GM23338 (cell line): ENCODE measurements around the gene RNF181. TPM values are rescaled to one million over a fixed set of nuclear protein-coding genes. Genes with fewer than 3 reads are reported as not detected.

Source experiments
- ATAC-seq: fragments of 200-7000 bp; cut with Tn5 transposase; 3 replicates; pipeline ENCODE4 v1.9.1; 2020
- DNase-seq: peaks from one replicate; pipeline ENCODE4 v3.0.0-alpha.2; 2015; ENCODE audit warnings: low spot score
- H2AFZ ChIP-seq: fragments of 200-600 bp; sonication (generic); 2 replicates; pipeline ENCODE4 v1.8.0; 2016; ENCODE audit warnings: antibody characterized with exemption, mild to moderate bottlenecking, moderate library complexity
- H3F3A ChIP-seq: fragments of 200-600 bp; sonication (generic); replicated peaks from 2 replicates; pipeline ENCODE4 v1.8.0; 2017; ENCODE audit warnings: antibody characterized with exemption, mixed run types, low read depth
- H3K27ac ChIP-seq: fragments of 200-600 bp; sonication (generic); 2 replicates; pipeline ENCODE4 v1.6.1; 2016; ENCODE audit warnings: low read depth
- H3K27me3 ChIP-seq: fragments of 200-600 bp; sonication (generic); 2 replicates; pipeline ENCODE4 v1.8.0; 2016; ENCODE audit warnings: mild to moderate bottlenecking, mixed run types, moderate library complexity; ENCODE audit not compliant: insufficient read depth
- H3K36me3 ChIP-seq: fragments of 200-600 bp; sonication (generic); 2 replicates; pipeline ENCODE4 v1.8.0; 2016; ENCODE audit warnings: mild to moderate bottlenecking; ENCODE audit not compliant: insufficient read depth
- H3K4me1 ChIP-seq: fragments of 200-600 bp; sonication (generic); 2 replicates; pipeline ENCODE4 v1.8.0; 2016; ENCODE audit warnings: mild to moderate bottlenecking, moderate library complexity; ENCODE audit not compliant: insufficient read depth
- H3K4me2 ChIP-seq: fragments of 200-600 bp; sonication (generic); 2 replicates; pipeline ENCODE4 v1.7.1; 2017; ENCODE audit warnings: mixed run types
- H3K4me3 ChIP-seq: fragments of 200-600 bp; sonication (generic); 2 replicates; pipeline ENCODE4 v1.6.1; 2016; ENCODE audit warnings: mixed run types
- H3K79me2 ChIP-seq: fragments of 200-600 bp; sonication (generic); replicated peaks from 2 replicates; pipeline ENCODE4 v1.8.0; 2017; ENCODE audit warnings: mild to moderate bottlenecking; ENCODE audit not compliant: insufficient read depth
- H3K9me2 ChIP-seq: fragments of 200-600 bp; sonication (generic); 2 replicates; pipeline ENCODE4 v1.8.0; 2017; ENCODE audit not compliant: insufficient read depth
- H4K20me1 ChIP-seq: fragments of 200-600 bp; sonication (generic); replicated peaks from 2 replicates; pipeline ENCODE4 v1.8.0; 2017; ENCODE audit warnings: mild to moderate bottlenecking; ENCODE audit not compliant: insufficient read depth
- H3K27ac Mint-ChIP-seq: 2 replicates; pipeline ENCODE4 v1.8.0; 2020; ENCODE audit warnings: inconsistent platforms, mild to moderate bottlenecking, moderate library complexity, mixed read lengths
- H3K27me3 Mint-ChIP-seq: 3 replicates; pipeline ENCODE4 v1.8.0; 2022; ENCODE audit warnings: low read depth, mild to moderate bottlenecking, moderate library complexity, mixed read lengths, inconsistent platforms; ENCODE audit not compliant: insufficient read depth, poor library complexity
- H3K36me3 Mint-ChIP-seq: 3 replicates; pipeline ENCODE4 v1.8.0; 2021; ENCODE audit warnings: low read depth, mild to moderate bottlenecking, inconsistent platforms, moderate library complexity, mixed read lengths
- H3K4me1 Mint-ChIP-seq: 3 replicates; pipeline ENCODE4 v1.8.0; 2020; ENCODE audit warnings: mild to moderate bottlenecking, inconsistent platforms, mixed read lengths
- H3K4me3 Mint-ChIP-seq: 3 replicates; pipeline ENCODE4 v1.8.0; 2021; ENCODE audit warnings: moderate library complexity, mild to moderate bottlenecking, inconsistent platforms, mixed read lengths
- H3K9me3 Mint-ChIP-seq: 3 replicates; pipeline ENCODE4 v1.8.0; 2020; ENCODE audit warnings: moderate library complexity, mild to moderate bottlenecking, inconsistent platforms, mixed read lengths
- CREB1 ChIP-seq: fragments of 250-450 bp; sonication (Bioruptor Pico); IDR thresholded peaks from 2 replicates; pipeline ENCODE4 v1.5.0; 2020; ENCODE audit warnings: low read depth, mild to moderate bottlenecking, moderate library complexity
- CTCF ChIP-seq, 2 experiments: fragments of 200-600 bp in 1 of 2; sonication (generic) in 1 of 2; conservative IDR thresholded peaks; 2 replicates each; pipeline versions ENCODE4 v1.5.1 to v1.6.1; 2016 to 2017; ENCODE audit warnings: antibody characterized with exemption in 2 of 2, low read depth in 2 of 2, mild to moderate bottlenecking in 2 of 2, moderate library complexity in 1 of 2
- EZH2 ChIP-seq: fragments of 200-600 bp; sonication (generic); IDR thresholded peaks from one replicate; pipeline ENCODE4 v1.8.0; 2017; ENCODE audit warnings: antibody characterized with exemption, mild to moderate bottlenecking, low read depth; ENCODE audit not compliant: unreplicated experiment
- EZH2phosphoT487 ChIP-seq: fragments of 200-600 bp; sonication (generic); IDR thresholded peaks from one replicate; pipeline ENCODE4 v1.8.1; 2018; ENCODE audit warnings: antibody characterized with exemption; ENCODE audit not compliant: unreplicated experiment
- JUNB ChIP-seq: IDR thresholded peaks from one replicate; pipeline ENCODE4 v1.6.1; 2016; ENCODE audit warnings: antibody characterized with exemption; ENCODE audit not compliant: unreplicated experiment
- NANOG ChIP-seq: IDR thresholded peaks from 2 replicates; pipeline ENCODE4 v1.6.1; 2016; ENCODE audit warnings: antibody characterized with exemption, borderline replicate concordance
- POLR2AphosphoS5 ChIP-seq: IDR thresholded peaks from 2 replicates; pipeline ENCODE4 v1.6.1; 2016; ENCODE audit warnings: antibody characterized with exemption, low read depth
- REST ChIP-seq: IDR thresholded peaks from one replicate; pipeline ENCODE4 v1.6.1; 2018; ENCODE audit warnings: antibody characterized with exemption; ENCODE audit not compliant: unreplicated experiment
- STAT1 ChIP-seq: IDR thresholded peaks from one replicate; pipeline ENCODE4 v1.6.1; 2016; ENCODE audit warnings: antibody characterized with exemption; ENCODE audit not compliant: unreplicated experiment
- ZNF114 ChIP-seq: fragments of 250-450 bp; sonication (Bioruptor Pico); IDR thresholded peaks from 2 replicates; pipeline ENCODE4 v1.5.0; 2020; ENCODE audit warnings: mild to moderate bottlenecking, moderate library complexity
- ZNF331 ChIP-seq: fragments of 250-450 bp; sonication (Bioruptor Pico); IDR thresholded peaks from 2 replicates; pipeline ENCODE4 v1.5.0; 2020; ENCODE audit warnings: low read depth, mild to moderate bottlenecking, moderate library complexity
- ZNF462 ChIP-seq: fragments of 250-450 bp; sonication (Bioruptor Pico); IDR thresholded peaks from 2 replicates; pipeline ENCODE4 v1.5.0; 2020; ENCODE audit warnings: mild to moderate bottlenecking, moderate library complexity
- polyA plus RNA-seq: library from polyadenylated mRNA; unstranded; fragments of >200 nt; fragmentation: Nextera tagmentation; extraction: Ambion mirVana; gene quantifications from 2 replicates; pipeline ENCODE4 v1.2.1, GENCODE V29; 2016
- total RNA-seq: library from RNA; depleted of rRNA; stranded (reverse); fragments of >200 nt; shearing (Covaris generic); gene quantifications from 2 replicates; pipeline ENCODE4 v1.2.3, GENCODE V29; 2014
- TF ChIP-seq, protein P1 (sequence below): IDR thresholded peaks from 2 replicates; pipeline ENCODE4 v1.6.1; 2016; ENCODE audit warnings: antibody characterized with exemption

RNF181 gene
- total and polyA plus RNA-seq, 2 experiments from 2014 or later, result 114 to 260 TPM

- no peak for ATAC-seq
- Histone ChIP-seq H3K4me2 (no peak overlapping the region), H3K27me3 (peaks cover 30% of the 10 kb centered on the region), H3K27ac (no peak overlapping the region), H3K4me1 (no peaks in the 10 kb centered on the region), H2AFZ (no peak overlapping the region), H3K4me3 (no peak overlapping the region), H3K36me3 (no peaks in the 10 kb centered on the region), H4K20me1 (no peaks in the 10 kb centered on the region), H3K9me2 (no peaks in the 10 kb centered on the region), H3K79me2 (no peaks in the 10 kb centered on the region), H3F3A (no peaks in the 10 kb centered on the region; the same call in 1 of the 2 replicates)
- Mint-ChIP-seq H3K9me3 (no peaks in the 10 kb centered on the region; the same call in 2 of the 3 replicates), H3K4me1 (no peaks in the 10 kb centered on the region; the same call in 2 of the 3 replicates), H3K27ac (no peak overlapping the region), H3K27me3 (peaks cover 12% of the 10 kb centered on the region), H3K36me3 (no peaks in the 10 kb centered on the region), H3K4me3 (no peak overlapping the region)
- no peak for DNase-seq
- TF ChIP-seq EZH2, result no peak
- TF ChIP-seq EZH2phosphoT487, result no peak
- no peak for TF ChIP-seq REST
- no peak for TF ChIP-seq POLR2AphosphoS5
- TF ChIP-seq STAT1, result no peak
- no peak for TF ChIP-seq JUNB
- no peak for TF ChIP-seq NANOG
- no peak for TF ChIP-seq CREB1 (CRISPR knock-in tag)
- no peak for TF ChIP-seq ZNF114
- TF ChIP-seq, protein P1, sequence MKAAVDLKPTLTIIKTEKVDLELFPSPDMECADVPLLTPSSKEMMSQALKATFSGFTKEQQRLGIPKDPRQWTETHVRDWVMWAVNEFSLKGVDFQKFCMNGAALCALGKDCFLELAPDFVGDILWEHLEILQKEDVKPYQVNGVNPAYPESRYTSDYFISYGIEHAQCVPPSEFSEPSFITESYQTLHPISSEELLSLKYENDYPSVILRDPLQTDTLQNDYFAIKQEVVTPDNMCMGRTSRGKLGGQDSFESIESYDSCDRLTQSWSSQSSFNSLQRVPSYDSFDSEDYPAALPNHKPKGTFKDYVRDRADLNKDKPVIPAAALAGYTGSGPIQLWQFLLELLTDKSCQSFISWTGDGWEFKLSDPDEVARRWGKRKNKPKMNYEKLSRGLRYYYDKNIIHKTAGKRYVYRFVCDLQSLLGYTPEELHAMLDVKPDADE, result no peak
- no peak for TF ChIP-seq CTCF (conservative IDR thresholded peaks at IDR 0.05; ENCODE audit: low read depth in 2 of 2)
- TF ChIP-seq ZNF331, result no peak
- TF ChIP-seq ZNF462 (CRISPR knock-in tag), result no peak
Observed at GRCh38 chr2:85566265-85566664, 29.3 kb upstream of the RNF181 start.
